ENCODE data around the gene FN1.

DNA sequence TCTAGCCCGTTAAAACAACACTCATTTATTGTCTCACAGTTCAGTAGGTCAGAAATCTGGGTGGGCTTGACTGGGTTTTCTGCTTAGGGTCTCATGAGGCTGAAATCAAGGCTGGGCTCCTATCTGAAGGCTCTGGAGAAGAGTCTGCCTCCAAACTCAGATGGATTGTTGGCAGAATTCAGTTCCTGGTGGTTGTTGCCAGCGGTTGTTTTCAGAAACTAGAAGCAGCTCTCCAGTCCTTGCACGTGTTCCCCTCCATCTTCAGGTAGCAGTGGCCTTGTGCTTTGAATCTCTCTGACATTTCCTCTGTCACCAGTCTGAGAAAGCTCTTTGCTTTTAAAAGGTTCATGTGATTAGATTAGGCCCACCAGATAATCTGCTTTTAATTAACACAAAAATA lies 20.1 kb upstream of the FN1 start:
- TF ChIP-seq CTCF (IDR thresholded peaks at IDR 0.05), result no peak
- TF ChIP-seq POLR2A (IDR thresholded peaks at IDR 0.05), result no peak

All from body of pancreas (tissue), 4 donors.